ENCODE results near the gene TMPRSS9.

- TF ChIP-seq MAX (IDR thresholded peaks at IDR 0.05) (no peak), FOXM1 (IDR thresholded peaks at IDR 0.05; ENCODE audit: borderline replicate concordance, low read depth) (no peak), CEBPB (IDR thresholded peaks at IDR 0.05) (no peak), TCF12 (IDR thresholded peaks at IDR 0.05; ENCODE audit: low read depth) (no peak), REST (IDR thresholded peaks at IDR 0.05; ENCODE audit: low read depth) (no peak), TEAD4 (IDR thresholded peaks at IDR 0.05) (no peak), EP300 (IDR thresholded peaks at IDR 0.05; ENCODE audit: borderline replicate concordance) (no peak), YY1 (IDR thresholded peaks at IDR 0.05; ENCODE audit: low read depth) (no peak), CREB1 (IDR thresholded peaks at IDR 0.05; ENCODE audit: low read depth) (no peak), RAD21 (IDR thresholded peaks at IDR 0.05; ENCODE audit: low read depth) (no peak), TAF1 (IDR thresholded peaks at IDR 0.05; ENCODE audit: low read depth) (no peak), USF1 (IDR thresholded peaks at IDR 0.05) (no peak)
Observed at GRCh38 chr19:2394054-2394441, 34.0 kb downstream of the TMPRSS9 start.

Data from Ishikawa (cell line).